Measurements from ENCODE around the gene RPTOR.

- TF ChIP-seq GATA2 (IDR thresholded peaks at IDR 0.05; ENCODE audit: low read depth, low read length) (no peak), GATA3 (IDR thresholded peaks at IDR 0.05; ENCODE audit: low read depth, low read length) (no peak)
These were observed 176.3 kb downstream of the RPTOR start for GRCh38 chr17:80720610-80721577.
